OCI-LY3 (cell line): Measurements from ENCODE around the gene LRRFIP2.

Experiments
- H2AFZ ChIP-seq: fragments of 200-600, 300-600 bp; shearing (Covaris generic); 2 replicates; pipeline ENCODE4 v1.6.0; 2014; ENCODE audit warnings: antibody characterized with exemption, low read depth, low read length
- H3K27ac ChIP-seq: fragments of 200-600, 300-600 bp; sonication (generic); 2 replicates; pipeline ENCODE4 v1.5.1; 2014; ENCODE audit warnings: mild to moderate bottlenecking, low read length, moderate library complexity, mixed read lengths
- H3K27me3 ChIP-seq: fragments of 200-600, 300-600 bp; sonication (generic); 2 replicates; pipeline ENCODE4 v1.6.1; 2014; ENCODE audit warnings: low read depth, low read length, mixed read lengths
- H3K36me3 ChIP-seq: fragments of 200-600, 300-600 bp; sonication (generic); replicated peaks from 2 replicates; pipeline ENCODE3; 2014; ENCODE audit warnings: low read depth, low read length, mixed read lengths
- H3K4me1 ChIP-seq: fragments of 300-600, 200-600 bp; sonication (generic); 2 replicates; pipeline ENCODE4 v1.6.1; 2014; ENCODE audit warnings: low read length, mixed read lengths
- H3K4me2 ChIP-seq: fragments of 200-600, 300-600 bp; sonication (generic); 2 replicates; pipeline ENCODE4 v1.6.1; 2014; ENCODE audit warnings: low read length, mixed read lengths
- H3K4me3 ChIP-seq: fragments of 300-600, 200-600 bp; sonication (generic); 2 replicates; pipeline ENCODE4 v1.5.1; 2014; ENCODE audit warnings: antibody characterized with exemption, mild to moderate bottlenecking, low read length, moderate library complexity
- H3K79me2 ChIP-seq: fragments of 300-600, 200-600 bp; shearing (Covaris generic); 2 replicates; pipeline ENCODE4 v1.6.1; 2014; ENCODE audit warnings: mild to moderate bottlenecking, low read length, mixed read lengths
- H3K9ac ChIP-seq: fragments of 300-600, 200-600 bp; shearing (Covaris generic); 2 replicates; pipeline ENCODE4 v1.6.0; 2014; ENCODE audit warnings: mild to moderate bottlenecking, low read length, moderate library complexity
- H3K9me3 ChIP-seq: fragments of 200-600, 300-600 bp; shearing (Covaris generic); 2 replicates; pipeline ENCODE4 v1.6.1; 2014; ENCODE audit warnings: low read length, mixed read lengths; ENCODE audit not compliant: insufficient read depth
- H4K20me1 ChIP-seq: fragments of 200-600, 300-600 bp; sonication (generic); 2 replicates; pipeline ENCODE4 v1.6.1; 2016; ENCODE audit warnings: low read length, mixed read lengths; ENCODE audit not compliant: insufficient read depth
- CTCF ChIP-seq: fragments of 200-600, 300-600 bp; sonication (generic); IDR thresholded peaks from 2 replicates; pipeline ENCODE4 v1.5.1; 2014; ENCODE audit warnings: antibody characterized with exemption, low read length, low read depth
- EZH2phosphoT487 ChIP-seq: fragments of 200-600 bp; shearing (Covaris generic); IDR thresholded peaks from 2 replicates; pipeline ENCODE4 v1.6.1; 2018; ENCODE audit warnings: antibody characterized with exemption, mixed run types, low read depth

Gene LRRFIP2

GRCh38 chr3:37097776-37098175, 76.6 kb downstream of the LRRFIP2 start:
- no peak overlapping the region for H3K9ac ChIP-seq
- H3K27ac ChIP-seq: no peak overlapping the region
- no peaks in the 10 kb centered on the region for H3K36me3 ChIP-seq
- TF ChIP-seq CTCF: no peak
- TF ChIP-seq EZH2phosphoT487: no peak
- H3K4me2 ChIP-seq: no peak overlapping the region
- peaks cover 12% of the 10 kb centered on the region for H3K4me1 ChIP-seq
- no peaks in the 10 kb centered on the region for H3K27me3 ChIP-seq
- no peaks in the 10 kb centered on the region for H4K20me1 ChIP-seq
- no peak overlapping the region for H3K4me3 ChIP-seq
- H3K79me2 ChIP-seq: no peaks in the 10 kb centered on the region
- no peak overlapping the region for H2AFZ ChIP-seq
- H3K9me3 ChIP-seq: no peaks in the 10 kb centered on the region

- Histone ChIP-seq H2AFZ (no peak overlapping the region), H3K4me3 (no peak overlapping the region), H3K9me3 (no peaks in the 10 kb centered on the region), H3K79me2 (no peaks in the 10 kb centered on the region), H3K4me2 (no peak overlapping the region), H3K27me3 (no peaks in the 10 kb centered on the region), H4K20me1 (no peaks in the 10 kb centered on the region), H3K4me1 (peaks cover 12% of the 10 kb centered on the region), H3K9ac (no peak overlapping the region), H3K27ac (no peak overlapping the region), H3K36me3 (no peaks in the 10 kb centered on the region)
- TF ChIP-seq CTCF (no peak), EZH2phosphoT487 (no peak)
Measured at GRCh38 chr3:37096975-37097374, 77.4 kb downstream of the LRRFIP2 start.

- Histone ChIP-seq H3K4me2 (no peak overlapping the region), H3K79me2 (no peaks in the 10 kb centered on the region), H3K9me3 (no peaks in the 10 kb centered on the region), H3K4me3 (no peak overlapping the region), H3K9ac (no peak overlapping the region), H4K20me1 (no peaks in the 10 kb centered on the region), H3K27me3 (no peaks in the 10 kb centered on the region), H2AFZ (no peak overlapping the region), H3K27ac (no peak overlapping the region), H3K36me3 (no peaks in the 10 kb centered on the region), H3K4me1 (peaks cover 12% of the 10 kb centered on the region)
- no peak for TF ChIP-seq EZH2phosphoT487
- TF ChIP-seq CTCF: no peak
Measured at GRCh38 chr3:37096288-37096687, 78.1 kb downstream of the LRRFIP2 start.

DNA sequence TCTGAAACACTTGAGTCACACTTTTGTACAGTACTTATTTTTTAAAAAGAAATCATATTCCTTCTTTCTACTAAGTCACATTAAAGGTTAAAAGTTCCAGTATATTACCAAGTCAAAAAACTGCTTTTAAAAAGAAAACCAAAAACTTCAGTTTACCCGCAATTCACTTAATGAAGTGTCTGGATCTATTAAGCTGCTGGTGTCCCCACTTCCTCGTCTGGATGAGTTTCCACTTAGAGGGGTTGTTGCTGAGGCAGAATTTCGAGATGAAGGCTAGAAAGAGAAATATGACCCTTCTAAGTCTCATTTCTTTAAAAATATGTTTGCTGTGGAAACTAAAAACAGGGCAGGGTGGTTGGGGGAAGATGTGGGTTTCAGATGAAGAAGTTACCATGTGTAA, 79.7 kb downstream of the LRRFIP2 start:
- H3K4me1 ChIP-seq: peaks cover 12% of the 10 kb centered on the region
- H3K9ac ChIP-seq: no peak overlapping the region
- TF ChIP-seq EZH2phosphoT487 (no peak), CTCF (no peak)

More for the DNA sequence above, 79.7 kb downstream of the LRRFIP2 start:
- H3K27me3 ChIP-seq: no peaks in the 10 kb centered on the region
- H4K20me1 ChIP-seq: no peaks in the 10 kb centered on the region
- no peaks in the 10 kb centered on the region for H3K9me3 ChIP-seq
- H2AFZ ChIP-seq: no peak overlapping the region
- H3K36me3 ChIP-seq: no peaks in the 10 kb centered on the region
- no peaks in the 10 kb centered on the region for H3K79me2 ChIP-seq
- H3K27ac ChIP-seq: no peak overlapping the region
- H3K4me2 ChIP-seq: no peak overlapping the region
- H3K4me3 ChIP-seq: no peak overlapping the region
